Uterus (tissue), 2 donors: Measurements from ENCODE around the gene GTF2F1.

ENCODE experiments used
- POLR2A ChIP-seq, 2 donors: fragments of 450-650 bp; IDR thresholded peaks; one replicate each; pipeline ENCODE4 v1.6.1; 2016; ENCODE audit warnings: antibody characterized with exemption in 2 of 2, mild to moderate bottlenecking in 1 of 2, moderate library complexity in 1 of 2
- TF ChIP-seq, protein P1 (sequence below), 4 experiments: fragments of 200-600 bp in 2 of 4; fragments of 450-650 bp in 2 of 4; sonication (generic) in 2 of 4; IDR thresholded peaks; one replicate each; pipeline ENCODE4 v1.5.1; 2016 to 2019; ENCODE audit warnings: antibody characterized with exemption in 4 of 4, mild to moderate bottlenecking in 2 of 4, moderate library complexity in 1 of 4

DNA sequence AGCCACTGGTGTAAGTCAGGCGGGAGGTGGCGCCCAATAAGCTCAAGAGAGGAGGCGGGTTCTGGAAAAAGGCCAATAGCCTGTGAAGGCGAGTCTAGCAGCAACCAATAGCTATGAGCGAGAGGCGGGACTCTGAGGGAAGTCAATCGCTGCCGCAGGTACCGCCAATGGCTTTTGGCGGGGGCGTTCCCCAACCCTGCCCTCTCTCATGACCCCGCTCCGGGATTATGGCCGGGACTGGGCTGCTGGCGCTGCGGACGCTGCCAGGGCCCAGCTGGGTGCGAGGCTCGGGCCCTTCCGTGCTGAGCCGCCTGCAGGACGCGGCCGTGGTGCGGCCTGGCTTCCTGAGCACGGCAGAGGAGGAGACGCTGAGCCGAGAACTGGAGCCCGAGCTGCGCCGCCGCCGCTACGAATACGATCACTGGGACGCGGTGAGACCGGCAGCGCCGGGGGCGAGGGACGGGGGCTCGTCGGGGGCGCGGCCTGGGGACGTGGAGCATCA, 20.3 kb downstream of the GTF2F1 start, which contains the start of gene ALKBH7:
- peak in 1 of 2 donors; percentile 69 for TF ChIP-seq POLR2A (IDR thresholded peaks at IDR 0.05)
- TF ChIP-seq, protein P1, sequence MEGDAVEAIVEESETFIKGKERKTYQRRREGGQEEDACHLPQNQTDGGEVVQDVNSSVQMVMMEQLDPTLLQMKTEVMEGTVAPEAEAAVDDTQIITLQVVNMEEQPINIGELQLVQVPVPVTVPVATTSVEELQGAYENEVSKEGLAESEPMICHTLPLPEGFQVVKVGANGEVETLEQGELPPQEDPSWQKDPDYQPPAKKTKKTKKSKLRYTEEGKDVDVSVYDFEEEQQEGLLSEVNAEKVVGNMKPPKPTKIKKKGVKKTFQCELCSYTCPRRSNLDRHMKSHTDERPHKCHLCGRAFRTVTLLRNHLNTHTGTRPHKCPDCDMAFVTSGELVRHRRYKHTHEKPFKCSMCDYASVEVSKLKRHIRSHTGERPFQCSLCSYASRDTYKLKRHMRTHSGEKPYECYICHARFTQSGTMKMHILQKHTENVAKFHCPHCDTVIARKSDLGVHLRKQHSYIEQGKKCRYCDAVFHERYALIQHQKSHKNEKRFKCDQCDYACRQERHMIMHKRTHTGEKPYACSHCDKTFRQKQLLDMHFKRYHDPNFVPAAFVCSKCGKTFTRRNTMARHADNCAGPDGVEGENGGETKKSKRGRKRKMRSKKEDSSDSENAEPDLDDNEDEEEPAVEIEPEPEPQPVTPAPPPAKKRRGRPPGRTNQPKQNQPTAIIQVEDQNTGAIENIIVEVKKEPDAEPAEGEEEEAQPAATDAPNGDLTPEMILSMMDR (IDR thresholded peaks at IDR 0.05) = peak in 1 of 4 experiments; percentile 9
